ENCODE data around the gene HMGN3. TPM values are rescaled to one million over a fixed set of nuclear protein-coding genes. Genes with fewer than 3 reads are reported as not detected.

Gene HMGN3
- total and polyA plus RNA-seq, 2 of the 13 experiments (the other 11 are each of a cell fraction or from before 2014, with no cell fraction given), result 67.9 to 145 TPM

- no peaks in the 10 kb centered on the region for H3K9me3 ChIP-seq (ENCODE audit: low read length)
- no peak for FAIRE-seq
- no TSS peak for BruUV-seq (replicated peaks)
- in situ Hi-C loops (cut with HindIII; ENCODE audit: extremely low pct_ligation_motif_present, low pct_unique_long_range_greater_than_20kb), result no loop called here
- no peak overlapping the region for H3K27ac ChIP-seq (ENCODE audit: extremely low read length, insufficient read depth, low read length)
- no peak for ATAC-seq
- CTCF ChIA-PET (ENCODE audit: low intra/inter-chr PET ratio, low total read pairs), result no interaction called here
- DNase-seq (ENCODE audit: low spot score), result no peak
- no peaks in the 10 kb centered on the region for H3K36me3 ChIP-seq (replicated peaks in 1 of 2; ENCODE audit: control insufficient read depth in 1 of 2, insufficient read depth in 2 of 2, low read length in 2 of 2)
- H2AFZ ChIP-seq (ENCODE audit: low read length), result no peak overlapping the region
- no peaks in the 10 kb centered on the region for H3K4me1 ChIP-seq (ENCODE audit: insufficient read depth, low read length)
- POLR2A ChIA-PET, result no interaction called here
- no peak overlapping the region for H3K4me2 ChIP-seq (ENCODE audit: low read depth, low read length)
- no peaks in the 10 kb centered on the region for H4K20me1 ChIP-seq (ENCODE audit: insufficient read depth, low read length)
- H3K9ac ChIP-seq (ENCODE audit: insufficient read depth, low read depth, low read length), result no peak overlapping the region
- TF ChIP-seq PBX2 (CRISPR knock-in tag; IDR thresholded peaks at IDR 0.05) (no peak), ETV6 (CRISPR knock-in tag; conservative IDR thresholded peaks at IDR 0.05) (no peak), JDP2 (CRISPR knock-in tag; IDR thresholded peaks at IDR 0.05; ENCODE audit: borderline replicate concordance) (no peak)
- intact Hi-C loops (cut with micrococcal nuclease; ENCODE audit: unreplicated experiment), result no loop called here
- H3K79me2 ChIP-seq (ENCODE audit: insufficient read depth, low read length), result no peaks in the 10 kb centered on the region
- no peaks in the 10 kb centered on the region for H3K27me3 ChIP-seq (ENCODE audit: control insufficient read depth in 1 of 2, insufficient read depth in 2 of 2, low read length in 2 of 2)
- no peak overlapping the region for H3K4me3 ChIP-seq (replicated peaks in 1 of 3; ENCODE audit: insufficient read depth in 1 of 3, low read depth in 2 of 3, low read length in 3 of 3)
Observed at GRCh38 chr6:79246891-79247290, 12.4 kb upstream of the HMGN3 start.

DNA sequence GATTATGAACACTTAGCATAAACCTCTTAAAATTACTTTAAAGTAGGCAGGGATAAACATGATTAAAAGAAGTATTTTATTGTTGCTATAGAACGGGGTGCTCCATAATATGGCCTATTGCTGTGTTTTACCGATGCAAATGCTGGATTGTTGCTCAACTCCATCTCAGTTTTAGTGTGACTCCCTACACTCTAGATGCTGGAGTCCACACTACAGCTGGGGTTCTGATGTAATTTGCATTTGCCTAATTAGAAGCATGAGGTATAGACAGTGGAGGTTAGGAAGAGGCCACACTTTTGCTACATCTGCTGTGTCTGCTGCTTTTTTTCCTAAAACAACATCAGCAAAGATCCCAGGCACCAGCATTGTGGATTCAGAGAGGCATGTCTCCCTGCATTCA lies 6.7 kb upstream of the HMGN3 start:
- intact Hi-C loops (cut with micrococcal nuclease; ENCODE audit: unreplicated experiment) (no loop called here), in situ Hi-C loops (cut with HindIII; ENCODE audit: extremely low pct_ligation_motif_present, low pct_unique_long_range_greater_than_20kb) (no loop called here)
- no peak for DNase-seq (ENCODE audit: low spot score)
- WGBS (ENCODE audit: low lambda C conversion rate), result 38% methylated on average over 2 of the region's 2 CpGs
- ChIA-PET POLR2A (no interaction called here), CTCF (ENCODE audit: low intra/inter-chr PET ratio, low total read pairs) (no interaction called here)
- H3K4me1 ChIP-seq (ENCODE audit: insufficient read depth, low read length), result peaks cover 10% of the 10 kb centered on the region
- H3K79me2 ChIP-seq (ENCODE audit: insufficient read depth, low read length), result no peaks in the 10 kb centered on the region
- BruUV-seq (replicated peaks), result no TSS peak
- H3K9ac ChIP-seq (ENCODE audit: insufficient read depth, low read depth, low read length), result no peak overlapping the region
- FAIRE-seq, result no peak
- H3K9me3 ChIP-seq (ENCODE audit: low read length), result no peaks in the 10 kb centered on the region
- no peaks in the 10 kb centered on the region for H3K27me3 ChIP-seq (ENCODE audit: control insufficient read depth in 1 of 2, insufficient read depth in 2 of 2, low read length in 2 of 2)
- H3K27ac ChIP-seq (ENCODE audit: extremely low read length, insufficient read depth, low read length), result no peak overlapping the region
- no peaks in the 10 kb centered on the region for H4K20me1 ChIP-seq (ENCODE audit: insufficient read depth, low read length)
- ATAC-seq, result no peak
- no peak overlapping the region for H3K4me3 ChIP-seq (replicated peaks in 1 of 3; ENCODE audit: insufficient read depth in 1 of 3, low read depth in 2 of 3, low read length in 3 of 3)
- no peak for TF ChIP-seq PAX8 (CRISPR knock-in tag; IDR thresholded peaks at IDR 0.05; ENCODE audit: borderline replicate concordance)
- no peak overlapping the region for H2AFZ ChIP-seq (ENCODE audit: low read length)
- H3K36me3 ChIP-seq (replicated peaks in 1 of 2; ENCODE audit: control insufficient read depth in 1 of 2, insufficient read depth in 2 of 2, low read length in 2 of 2), result no peaks in the 10 kb centered on the region
- H3K4me2 ChIP-seq (ENCODE audit: low read depth, low read length), result no peak overlapping the region

All from HepG2 (cell line).